ENCODE data around the gene ASTN1. TPM values are rescaled to one million over a fixed set of nuclear protein-coding genes. Genes with fewer than 3 reads are reported as not detected.
A peak's percentile ranks its signal among the peaks of the same experiment; 100 is the strongest.

Gene ASTN1
- polyA plus RNA-seq (2013, experiment 1 of 2; ENCODE audit: insufficient read length) = 0.04 TPM
- 0.49 TPM for polyA plus RNA-seq (2013, experiment 2 of 2; ENCODE audit: insufficient read length)

GRCh38 chr1:177164380-177165068 lies at the start of gene ASTN1:
Gene ASTN1 (minus strand): TSS chr1:177164712. CDS start chr1:177164676, 36 bp downstream.
- no peak for DNase-seq

- no peak for DNase-seq
These were observed 46.7 kb upstream of the ASTN1 start for GRCh38 chr1:177211231-177211630.

DNA sequence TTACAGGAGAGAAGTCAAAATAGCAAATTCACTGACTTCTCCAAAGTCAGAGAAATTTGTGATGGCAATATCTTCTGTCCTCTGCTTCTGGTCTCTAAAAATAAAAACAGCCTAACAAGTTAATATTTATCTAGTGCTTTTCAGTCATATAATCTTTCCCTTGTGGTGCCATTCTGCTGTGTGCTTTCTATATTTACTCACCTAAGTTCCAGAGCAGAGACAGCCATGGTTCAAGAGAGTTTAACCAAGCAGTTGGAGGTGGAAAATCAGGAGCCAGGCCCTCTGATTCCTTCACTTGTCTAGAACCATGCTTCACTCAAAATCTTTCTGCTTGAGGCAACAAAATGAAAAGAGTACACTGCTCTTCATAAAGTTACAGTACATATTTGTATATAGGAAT lies 45.6 kb upstream of the ASTN1 start:
- no peak for DNase-seq

DNA sequence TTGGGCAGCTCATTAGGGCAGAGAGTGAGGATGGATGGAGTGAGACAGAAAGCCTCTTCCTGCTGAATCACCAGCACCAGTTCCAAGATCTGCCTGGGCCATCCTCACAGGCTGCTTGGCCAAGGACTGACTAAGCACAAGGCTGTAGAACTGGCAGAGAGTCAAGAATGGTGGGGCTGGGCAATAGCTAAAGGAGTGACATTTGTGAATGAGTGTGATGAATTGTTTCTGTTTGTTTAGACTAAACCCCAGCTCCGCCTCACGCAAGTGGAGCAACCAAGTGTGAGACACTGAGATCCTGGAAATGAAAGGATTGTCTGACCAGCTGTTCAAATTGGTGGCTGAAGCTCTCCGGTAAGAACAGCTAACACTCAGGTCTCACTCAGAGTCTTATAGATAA lies 44.8 kb upstream of the ASTN1 start:
- DNase-seq = peak; percentile 98

DNA sequence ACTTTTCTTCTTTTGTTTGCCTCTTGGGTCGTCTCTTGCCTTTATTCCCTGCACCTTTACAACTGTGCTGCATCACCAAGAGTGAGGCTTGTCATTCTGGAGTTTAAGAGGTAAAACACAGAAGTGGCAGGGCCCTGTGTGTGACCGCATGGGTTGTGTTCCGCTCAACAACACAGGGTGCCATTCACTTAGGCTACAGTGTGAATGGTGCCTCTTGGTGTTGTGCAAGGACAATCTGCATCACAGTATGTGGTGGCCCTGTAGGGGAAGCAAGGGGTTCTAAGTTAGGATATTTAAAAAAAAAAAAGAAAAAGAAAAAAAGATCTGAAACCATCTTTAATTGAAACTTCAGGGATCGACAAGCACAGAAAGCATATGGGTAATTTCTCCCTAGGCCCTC lies 44.4 kb upstream of the ASTN1 start:
- no peak for DNase-seq

GRCh38 chr1:177206831-177207355 lies 42.4 kb upstream of the ASTN1 start:
- no peak for DNase-seq

GRCh38 chr1:177200290-177200689 lies 35.8 kb upstream of the ASTN1 start:
- no peak for DNase-seq

DNA sequence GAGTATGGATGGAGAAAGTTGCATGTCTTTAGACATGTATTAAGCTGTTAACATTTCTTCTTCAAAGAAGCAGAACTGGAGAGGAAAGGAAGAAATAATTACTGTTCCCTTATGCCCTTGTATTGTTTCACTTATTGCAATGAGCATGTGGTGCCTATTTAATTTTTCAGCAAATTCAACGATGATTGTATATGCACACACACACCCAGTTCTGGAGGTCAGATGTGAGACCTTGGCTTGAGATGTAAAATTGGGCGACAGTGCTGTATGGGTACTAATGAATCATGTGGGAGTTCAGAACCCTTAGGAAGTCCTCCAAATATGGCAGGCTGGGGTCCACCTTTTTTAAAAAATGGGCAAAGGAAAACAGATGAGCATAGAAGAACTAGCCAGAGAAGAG lies 33.7 kb upstream of the ASTN1 start:
- no peak for DNase-seq

GRCh38 chr1:177190308-177190970 lies 25.9 kb upstream of the ASTN1 start:
- no peak for DNase-seq

- DNase-seq = no peak
These were observed 22.1 kb upstream of the ASTN1 start for GRCh38 chr1:177186639-177187038.

DNA sequence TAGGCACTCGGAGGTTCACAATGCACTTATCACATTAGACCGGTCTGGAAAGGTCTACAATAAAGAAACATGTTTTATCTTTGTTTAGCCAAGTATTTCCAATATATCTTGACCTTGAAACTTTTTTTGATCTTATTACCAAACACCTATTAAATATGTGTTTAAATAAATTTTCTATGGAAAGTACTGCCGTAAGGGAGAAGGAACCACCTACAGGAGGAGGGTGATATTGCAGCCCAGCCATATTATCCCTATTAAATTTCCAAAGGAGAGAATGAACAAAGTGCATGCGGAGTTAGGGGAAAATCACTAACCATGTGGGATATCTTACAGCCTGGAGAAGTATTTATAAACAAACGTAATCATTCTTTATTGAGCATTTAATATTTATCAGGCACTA lies 20.7 kb upstream of the ASTN1 start:
- no peak for DNase-seq

GRCh38 chr1:177183836-177184235 lies 19.3 kb upstream of the ASTN1 start:
- no peak for DNase-seq

GRCh38 chr1:177181631-177182291 lies 17.2 kb upstream of the ASTN1 start:
- peak; percentile 55 for DNase-seq

GRCh38 chr1:177181280-177181630 lies 16.7 kb upstream of the ASTN1 start:
- no peak for DNase-seq

DNA sequence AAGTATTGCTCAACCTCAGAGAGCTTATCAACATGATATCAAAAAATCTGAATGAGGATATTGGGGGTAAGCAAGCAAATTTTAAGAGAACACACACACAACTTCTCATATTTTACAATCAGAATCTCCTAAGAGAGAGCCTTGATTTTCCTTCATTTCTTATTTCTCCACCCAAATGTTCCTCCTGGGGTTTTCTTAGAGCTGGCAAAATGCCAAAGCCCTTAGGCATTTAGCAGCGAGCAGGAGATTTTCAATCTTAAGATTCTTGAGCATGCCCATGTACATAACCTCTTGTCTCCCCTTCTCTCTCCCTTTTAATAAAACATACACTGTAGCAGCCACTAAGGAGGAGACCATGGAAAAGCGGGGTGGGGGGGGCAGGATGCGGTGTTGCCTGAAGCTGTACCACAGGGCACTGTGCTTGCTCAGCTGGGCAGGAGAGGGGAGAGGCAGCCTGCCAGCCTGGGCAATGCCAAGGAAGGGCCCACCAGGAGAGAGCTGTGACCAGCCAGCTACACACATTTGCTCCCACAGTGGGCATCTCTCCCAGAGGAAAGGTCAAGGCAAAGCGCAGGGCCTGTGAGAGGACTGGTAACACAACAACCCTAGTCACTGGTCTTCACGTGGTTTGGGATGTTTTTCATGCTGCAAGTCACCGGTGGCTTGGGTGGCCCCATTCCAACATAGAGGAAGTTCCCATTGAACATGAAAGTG lies 10.6 kb upstream of the ASTN1 start:
- no peak for DNase-seq

- DNase-seq = no peak
These were observed 9.5 kb upstream of the ASTN1 start for GRCh38 chr1:177173976-177174375.

DNA sequence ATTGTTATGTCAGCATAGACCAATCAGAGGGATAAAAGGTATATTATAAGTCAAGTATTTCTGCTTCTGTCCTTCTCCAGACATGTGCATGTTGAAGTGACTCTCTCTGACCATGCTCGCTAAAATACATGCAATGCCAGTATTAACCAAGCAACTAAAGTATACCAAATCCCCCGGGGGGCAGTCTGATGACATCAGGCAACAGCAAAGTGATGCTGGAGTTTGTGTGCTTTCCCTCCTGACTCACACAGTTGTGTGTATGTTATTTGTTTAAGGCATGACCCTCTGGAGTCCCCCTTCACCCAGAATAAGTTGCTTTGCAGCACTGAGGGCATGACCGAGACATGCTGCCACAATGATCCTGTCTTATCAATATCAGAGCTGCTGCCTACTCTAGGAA lies 8.4 kb upstream of the ASTN1 start:
- no peak for DNase-seq

DNA sequence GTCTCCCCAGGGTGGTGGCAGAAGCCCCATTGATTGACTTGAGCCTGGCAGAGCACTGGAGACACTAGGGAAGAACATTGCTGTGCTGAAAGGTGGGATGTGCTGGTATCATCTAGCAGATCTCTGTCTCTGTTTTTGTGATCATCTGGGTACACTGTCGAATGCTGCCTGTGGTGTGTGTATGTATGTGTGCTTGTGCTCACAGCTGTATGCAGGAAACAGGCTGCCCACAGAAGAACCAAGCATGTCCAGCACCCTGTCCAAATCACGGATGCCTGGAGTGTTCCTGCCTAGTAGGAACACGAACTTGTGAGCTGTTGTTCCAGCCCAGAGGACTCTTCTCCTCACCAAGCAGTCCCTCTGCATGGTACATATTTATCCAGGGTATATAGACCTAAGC lies 7.8 kb upstream of the ASTN1 start:
- DNase-seq = no peak

DNA sequence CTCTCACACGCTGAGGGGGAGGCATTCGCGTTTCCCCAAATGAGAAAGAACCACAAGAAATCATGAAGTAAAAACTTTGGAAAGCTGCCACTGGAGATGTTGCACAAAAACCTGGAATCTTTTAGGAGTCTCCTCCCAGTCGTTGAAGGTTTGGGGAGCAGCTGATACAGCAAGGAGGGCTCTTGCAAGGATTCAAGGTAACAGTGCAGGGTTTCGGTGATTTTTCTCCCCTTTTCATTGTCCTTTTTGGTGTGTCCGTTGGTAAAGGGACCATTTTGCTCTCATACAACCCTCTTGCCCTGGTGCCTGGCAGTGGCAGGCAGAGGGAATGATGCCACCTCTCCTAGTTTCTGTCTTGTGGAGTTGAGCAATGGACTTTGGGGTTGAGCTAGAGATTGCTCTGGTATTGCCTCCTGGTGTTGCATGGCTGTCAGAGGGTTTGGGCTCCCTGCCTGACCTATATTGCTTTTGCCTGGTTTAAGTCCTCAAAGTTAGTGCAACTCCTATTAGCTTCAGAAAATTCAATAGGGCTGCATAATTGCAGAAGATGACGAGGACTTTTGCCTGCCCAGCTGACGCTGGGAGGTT lies 7.1 kb upstream of the ASTN1 start:
- DNase-seq = no peak

GRCh38 chr1:177170756-177171535 lies 6.4 kb upstream of the ASTN1 start, which contains the start of gene BRINP2:
Gene BRINP2 (plus strand): TSS chr1:177170958. CDS start chr1:177229877, 58,919 bp downstream.
- DNase-seq = peak; percentile 14

DNA sequence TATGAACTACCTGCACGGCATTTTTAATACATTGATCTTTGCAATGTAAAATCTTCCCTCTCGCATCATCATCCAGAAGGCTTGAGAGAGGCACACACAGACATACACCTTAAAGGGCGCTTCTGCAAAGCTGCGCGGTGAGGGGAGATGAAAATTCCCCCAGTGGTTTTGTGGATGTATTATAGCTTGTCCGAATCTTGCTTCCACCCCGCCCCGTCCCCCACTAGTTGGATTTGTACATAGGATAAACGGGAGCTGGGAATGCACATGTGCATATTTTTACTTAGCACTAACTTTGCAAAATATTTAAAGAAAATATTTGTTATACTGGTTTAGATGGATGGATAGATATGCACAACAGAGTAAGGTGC lies 542 bp upstream of the ASTN1 start:
- no peak for DNase-seq

Data from fibroblast of skin of scalp (primary cell).